GM19324 (cell line): Measurements from ENCODE around the gene TEAD3.
"Not testable (repeated sequence)": the region's sequence is repeated elsewhere in the genome, so short reads cannot be mapped to it uniquely, and the experiment has no call there.

Experiments used
- ATAC-seq: cut with Tn5 transposase; IDR thresholded peaks from one replicate; pipeline ENCODE4 v1.9.1; 2021; ENCODE audit warnings: mild to moderate bottlenecking, moderate library complexity; ENCODE audit not compliant: unreplicated experiment, low FRiP score

The TEAD3 gene

DNA sequence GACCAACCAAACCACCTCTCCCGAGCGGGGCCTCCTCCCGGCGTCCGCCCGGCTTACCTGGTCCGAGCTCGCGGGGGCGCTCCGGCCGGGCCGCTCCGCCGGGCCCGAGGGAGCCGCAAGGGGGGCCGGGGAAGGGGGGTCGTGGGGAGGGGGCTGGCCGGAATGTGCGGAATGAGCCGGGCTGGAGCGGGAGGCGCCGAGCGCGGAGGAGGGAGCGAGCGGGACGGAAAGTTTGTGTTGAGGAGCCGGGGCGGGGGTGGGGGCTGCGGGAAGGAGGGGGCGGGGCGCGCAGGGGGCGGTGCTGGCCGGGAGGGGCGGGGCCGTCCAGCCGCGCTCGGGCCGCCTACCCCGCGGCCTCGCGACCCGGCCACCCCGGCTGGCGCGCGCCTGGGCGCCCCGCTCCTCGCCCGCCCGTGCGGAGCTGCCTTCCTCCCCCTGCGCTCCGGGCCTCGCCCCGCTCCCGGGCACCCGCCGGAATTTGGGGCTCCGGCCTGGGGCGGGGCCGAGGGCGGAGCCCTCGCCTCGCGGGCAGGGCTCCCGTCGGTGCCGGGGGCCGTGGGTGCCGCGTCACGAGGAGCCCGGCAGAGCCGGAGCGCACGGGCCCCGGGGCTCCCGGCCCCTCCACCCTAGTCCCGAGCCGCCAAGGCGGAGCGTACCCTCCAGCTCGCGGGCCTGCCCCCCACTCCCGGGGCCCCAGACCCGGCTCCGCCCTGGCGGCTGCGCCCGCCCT lies at the start of gene TEAD3:
TSS of gene TEAD3 (minus strand) at position 239 of the 730 bp plus-strand sequence.
- peak; percentile 33 for ATAC-seq

DNA sequence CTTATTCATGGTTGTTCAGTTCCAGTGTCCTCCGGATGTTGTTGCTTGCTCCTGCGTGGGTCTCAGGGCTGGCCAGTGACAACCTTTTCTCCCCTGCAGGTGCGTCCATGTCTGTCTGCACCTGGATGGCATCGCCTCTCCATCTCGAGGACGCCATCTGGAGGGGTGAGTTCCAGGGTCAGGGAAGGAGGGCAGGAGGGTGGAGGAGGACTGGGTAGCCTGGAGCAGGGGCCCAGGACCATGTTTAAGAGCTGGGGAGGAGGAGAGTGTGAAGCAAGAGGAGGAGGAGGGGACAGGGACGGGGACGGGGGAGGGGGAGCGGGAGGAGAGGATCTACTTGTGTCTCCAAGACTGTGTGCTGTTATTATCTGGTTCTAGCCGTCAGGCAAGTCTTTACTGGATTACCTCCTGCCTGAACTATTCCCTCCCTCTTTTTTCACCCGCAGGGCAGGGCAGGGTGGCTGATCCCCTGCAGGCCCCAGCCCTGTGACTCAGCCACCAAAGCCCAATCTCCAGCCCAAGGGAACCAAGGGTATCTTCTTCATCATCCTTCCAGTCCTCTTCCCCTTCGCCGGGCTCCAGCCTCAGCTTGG lies 48.0 kb upstream of the TEAD3 start:
- no peak for ATAC-seq

DNA sequence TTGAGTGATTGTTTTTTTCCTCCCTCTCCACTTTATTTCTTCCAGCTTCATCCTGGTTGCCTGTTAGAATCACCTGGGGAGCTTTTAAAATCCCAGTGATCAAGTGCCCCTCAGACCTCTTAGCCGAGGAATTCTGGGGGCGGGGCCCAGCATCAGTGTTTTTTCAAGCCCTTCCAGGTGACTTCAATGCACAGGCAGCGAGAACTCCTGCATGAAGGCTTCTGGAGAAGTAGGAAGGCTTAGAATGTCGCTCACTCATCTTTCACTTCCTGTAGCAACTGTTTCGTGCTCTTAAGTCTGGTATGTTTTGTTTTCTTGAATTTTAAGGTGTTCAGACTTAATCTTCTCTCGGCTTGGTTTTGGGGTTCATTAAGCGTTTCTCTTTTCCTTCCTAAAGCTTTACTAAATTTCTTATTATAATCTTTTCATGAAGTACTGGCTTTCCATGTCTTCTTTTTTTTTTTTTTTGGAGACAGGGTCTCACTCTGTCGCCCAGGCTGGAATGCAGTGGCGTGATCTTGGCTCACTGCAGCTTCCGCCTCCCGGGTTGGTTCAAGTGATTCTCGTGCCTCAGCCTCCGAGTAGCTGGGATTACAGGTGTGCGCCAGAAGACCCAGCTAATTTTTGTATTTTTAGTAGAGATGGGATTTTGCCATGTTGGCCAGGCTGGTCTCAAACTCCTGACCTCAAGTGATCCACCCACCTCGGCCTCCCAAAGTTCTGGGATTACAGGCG lies 46.7 kb upstream of the TEAD3 start:
- ATAC-seq = no peak

DNA sequence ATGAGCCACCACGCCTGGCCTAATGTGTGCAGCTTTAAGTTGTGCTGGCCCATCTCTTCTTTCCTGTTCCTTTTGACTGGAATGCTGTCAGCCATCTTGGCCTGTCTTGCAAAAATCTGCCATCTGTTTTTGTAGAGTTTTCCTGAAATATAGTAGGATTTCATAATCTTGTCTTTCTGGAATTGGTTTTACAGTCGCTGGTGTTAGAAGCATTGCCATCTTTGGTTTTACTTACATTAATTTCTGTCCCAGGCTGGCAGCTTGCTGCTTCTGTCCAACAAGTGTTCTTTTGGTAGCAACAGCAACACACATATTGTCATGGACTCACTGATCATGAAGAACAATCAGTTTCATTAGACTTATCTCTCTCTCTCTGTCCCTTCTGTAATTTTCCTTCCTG lies 45.0 kb upstream of the TEAD3 start:
- no peak for ATAC-seq

DNA sequence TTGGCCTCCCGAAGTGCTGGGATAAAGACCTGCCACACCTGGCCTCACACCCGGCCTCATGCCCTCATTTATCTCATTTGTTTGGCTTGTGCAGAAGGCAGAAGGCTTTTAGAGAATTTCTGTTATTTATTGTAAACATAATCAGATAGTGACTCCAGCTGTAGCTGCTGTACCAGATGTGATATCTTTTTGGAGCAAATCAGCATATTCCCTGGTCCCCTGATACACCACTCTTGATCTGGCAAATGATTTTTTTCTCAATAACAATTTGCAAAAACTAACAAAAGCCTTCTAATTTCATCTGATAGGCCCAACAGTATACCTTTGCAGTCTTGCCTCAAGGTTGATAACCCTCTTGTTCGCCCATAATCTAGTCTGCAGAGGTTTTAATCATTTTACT lies 42.3 kb upstream of the TEAD3 start:
- ATAC-seq = no peak

DNA sequence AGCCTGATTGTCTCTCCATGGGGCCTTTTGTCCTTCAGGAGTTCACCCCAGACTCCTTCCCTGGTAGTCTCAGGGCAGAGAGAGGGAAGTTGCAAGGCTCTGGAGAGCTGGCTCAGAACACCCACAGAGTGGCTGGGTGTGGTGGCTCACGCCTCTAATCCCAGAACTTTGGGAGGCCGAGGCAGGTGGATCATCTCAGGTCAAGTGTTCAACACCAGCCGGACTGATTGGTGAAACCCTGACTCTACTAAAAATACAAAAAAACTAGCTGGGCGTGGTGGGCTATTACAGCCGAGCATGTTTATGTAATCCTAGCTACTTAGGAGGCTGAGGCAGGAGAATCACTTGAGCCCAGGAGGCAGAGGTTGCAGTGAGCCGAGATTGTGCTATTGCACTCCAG lies 39.0 kb upstream of the TEAD3 start:
- not testable (repeated sequence) for ATAC-seq

DNA sequence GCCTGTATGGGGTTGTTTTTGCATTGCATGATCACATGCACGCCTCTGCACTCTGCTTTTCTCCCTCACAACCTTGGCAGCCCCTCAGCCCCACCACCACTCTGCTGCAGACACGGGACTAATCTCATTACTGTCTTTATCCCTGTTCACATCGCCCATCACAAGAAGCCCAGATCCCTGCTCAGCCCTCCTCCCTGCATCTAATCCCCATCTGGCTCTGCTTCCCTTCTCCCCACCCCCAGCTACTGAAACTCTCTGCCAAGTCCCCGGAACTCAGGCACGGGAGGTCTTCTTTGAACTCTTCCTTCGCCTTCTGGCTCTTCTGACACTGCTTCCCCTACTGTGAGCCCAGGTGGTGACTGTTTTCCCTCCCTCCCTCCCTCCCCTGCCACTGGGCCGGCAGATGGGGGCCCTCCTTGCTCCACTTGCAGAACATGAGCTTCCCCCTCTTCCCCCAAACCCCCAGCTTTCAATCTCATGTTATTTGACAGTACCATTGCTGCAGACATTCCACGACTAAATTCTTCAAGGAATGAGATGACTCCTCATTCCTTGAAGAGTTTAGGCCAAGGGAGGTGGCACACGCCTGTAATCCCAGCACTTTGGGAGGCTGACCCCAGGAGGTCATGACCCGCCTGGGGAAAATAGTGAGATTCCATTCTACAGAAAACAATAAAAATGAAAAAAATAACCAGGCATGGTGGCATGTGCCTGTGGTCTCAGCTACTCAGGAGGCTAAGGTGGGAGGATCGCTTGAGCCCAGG lies 37.7 kb upstream of the TEAD3 start:
- no peak for ATAC-seq

DNA sequence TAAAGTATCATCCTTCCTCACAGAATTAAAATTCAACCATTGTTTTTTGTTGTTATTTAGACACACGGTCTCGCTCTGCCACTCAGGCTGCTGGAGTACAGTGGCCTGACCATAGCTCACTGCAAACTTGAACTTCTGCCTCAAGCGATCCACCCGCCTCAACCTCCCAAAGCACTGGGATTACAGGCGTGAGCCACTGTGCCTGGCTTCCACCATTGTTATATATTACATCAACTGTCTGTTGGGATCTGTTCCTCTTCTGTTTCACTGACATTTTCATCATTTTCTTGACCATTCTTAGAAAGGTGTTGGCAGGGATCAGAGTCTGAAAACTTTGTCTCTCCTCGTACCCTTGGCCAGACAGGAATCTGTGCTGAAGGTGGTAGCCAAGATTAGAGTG lies 37.1 kb upstream of the TEAD3 start:
- no peak for ATAC-seq

DNA sequence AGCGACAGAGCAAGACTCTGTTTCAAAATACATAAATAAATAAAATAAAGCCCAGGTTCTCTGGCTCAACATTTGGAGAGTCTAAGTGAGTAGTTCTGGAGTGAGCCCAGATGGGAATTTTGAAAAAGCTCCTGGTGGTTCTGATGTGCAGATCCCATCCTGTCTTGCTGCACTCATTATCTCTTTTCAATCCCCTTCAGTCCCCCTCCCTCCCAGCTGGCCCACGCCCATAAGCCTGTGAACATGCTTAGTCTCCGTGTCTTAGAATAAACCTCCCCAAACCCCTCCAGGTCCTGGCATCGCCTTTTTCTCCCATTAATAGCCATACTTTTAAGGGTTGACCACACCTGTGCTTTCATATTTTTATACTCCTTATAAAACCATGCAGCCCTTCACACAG lies 35.2 kb upstream of the TEAD3 start:
- ATAC-seq = no peak

DNA sequence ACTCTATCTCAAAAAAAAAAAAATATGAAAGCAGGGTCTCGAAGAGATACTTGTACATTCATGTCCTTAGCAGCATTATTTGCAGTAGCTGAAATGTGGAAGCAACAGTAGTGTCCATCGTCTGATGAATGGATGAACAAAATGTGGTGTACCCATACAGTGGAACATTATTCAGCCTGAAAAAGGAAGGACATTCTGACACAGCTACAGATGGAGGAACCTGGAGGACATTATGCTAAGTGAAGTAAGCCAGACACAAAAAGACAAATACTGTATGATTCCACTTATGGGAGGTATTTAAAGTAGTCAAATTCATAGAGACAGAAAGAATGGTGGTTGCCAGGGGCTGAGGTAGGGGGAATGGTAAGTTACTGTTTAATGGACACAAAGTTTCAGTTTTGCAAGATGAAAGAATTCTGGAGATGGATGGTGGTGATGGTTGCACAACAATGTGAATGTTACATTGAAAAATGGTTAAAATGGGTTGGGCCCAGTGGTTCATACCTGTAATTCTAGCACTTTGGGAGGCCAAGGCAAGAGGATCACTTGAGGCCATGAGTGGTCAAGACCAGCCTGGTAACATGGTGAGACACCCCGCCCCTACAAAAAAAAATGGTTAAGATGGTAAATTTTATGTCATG lies 27.6 kb upstream of the TEAD3 start:
- ATAC-seq = no peak

DNA sequence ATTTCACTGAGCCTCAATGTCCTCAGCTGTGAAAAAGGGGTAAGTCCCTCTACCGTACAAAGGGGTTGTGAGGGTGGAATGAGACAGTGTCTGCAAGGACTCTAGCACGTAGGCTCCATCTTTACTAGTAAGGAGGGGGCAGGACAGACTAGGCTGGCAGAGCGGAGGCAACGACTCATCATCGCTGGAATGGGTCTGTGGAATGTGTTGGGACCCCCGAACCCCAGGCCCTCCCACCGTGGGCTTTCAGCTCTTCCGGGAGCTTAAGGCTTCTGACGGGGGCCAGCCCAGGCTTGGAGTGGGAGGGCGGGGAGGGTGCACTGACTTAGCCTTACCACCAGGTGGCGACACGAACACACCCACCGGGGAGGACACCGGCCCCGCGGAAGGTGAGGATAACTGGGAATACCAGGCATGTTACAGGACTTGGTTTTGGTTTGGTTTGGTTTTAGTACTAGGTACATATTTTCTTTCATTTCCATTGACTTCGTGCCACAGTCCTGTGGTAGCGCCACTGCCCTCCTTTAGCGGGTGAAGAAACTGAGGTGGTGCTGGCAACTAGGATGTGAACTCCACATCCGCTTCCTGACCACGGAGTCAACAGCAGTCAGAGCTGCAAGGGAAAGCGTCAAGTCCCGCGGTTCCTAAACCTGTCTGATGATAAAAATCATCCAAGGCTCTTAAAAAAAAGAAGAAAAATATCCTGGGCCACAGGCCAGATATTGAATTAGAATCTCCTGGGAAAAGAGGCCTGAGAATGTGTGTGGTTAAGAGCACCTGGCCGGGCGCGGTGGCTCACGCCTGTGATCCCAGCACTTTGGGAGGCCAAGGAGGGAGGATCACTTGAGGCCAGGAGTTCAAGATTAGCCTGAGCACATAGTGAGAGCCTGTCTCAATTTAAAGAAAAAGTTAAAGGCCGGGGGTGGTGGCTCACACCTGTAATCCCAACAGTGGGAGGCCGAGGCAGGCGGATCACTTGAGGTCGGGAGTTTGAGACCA lies 26.1 kb upstream of the TEAD3 start:
- ATAC-seq = no peak

DNA sequence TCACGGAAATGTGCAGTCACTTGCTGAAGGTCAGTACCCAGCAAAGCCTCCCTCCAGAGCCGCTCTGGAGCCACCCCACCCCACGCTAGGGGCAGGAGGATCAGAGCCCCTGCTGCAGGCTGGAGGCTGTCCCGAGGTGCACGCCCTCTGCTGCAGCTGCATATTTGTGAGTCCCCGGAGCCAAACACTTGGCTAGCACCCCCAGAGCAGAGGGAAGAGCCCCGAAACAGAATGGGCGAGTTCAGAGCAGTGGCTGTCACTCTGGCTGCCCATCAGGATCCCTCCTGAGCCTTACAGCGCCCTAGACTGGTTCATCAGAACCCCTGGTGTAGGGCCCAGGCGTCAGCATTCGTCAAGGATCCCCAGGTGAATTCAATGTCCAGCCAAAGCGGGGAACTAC lies 25.3 kb upstream of the TEAD3 start:
- ATAC-seq = no peak

DNA sequence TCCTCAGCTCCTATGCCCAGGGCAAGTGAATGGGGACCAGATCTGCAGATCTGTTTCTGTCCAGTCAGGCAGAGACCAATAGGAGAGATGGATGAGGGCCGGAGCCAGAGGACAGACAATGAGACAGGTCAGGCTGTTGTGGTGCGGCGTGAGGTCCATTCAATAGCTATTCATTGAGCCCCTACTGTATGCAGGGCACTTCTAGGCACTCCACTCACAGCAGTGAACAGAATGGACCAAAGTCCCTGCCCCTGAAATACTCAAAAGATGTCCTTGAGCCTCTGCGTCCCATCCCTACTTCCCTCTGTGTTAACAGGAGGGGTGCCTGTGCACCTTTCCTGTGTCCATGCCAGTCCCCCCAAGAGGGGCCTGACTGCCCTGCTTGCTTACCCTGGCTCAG lies 24.4 kb upstream of the TEAD3 start:
- no peak for ATAC-seq

DNA sequence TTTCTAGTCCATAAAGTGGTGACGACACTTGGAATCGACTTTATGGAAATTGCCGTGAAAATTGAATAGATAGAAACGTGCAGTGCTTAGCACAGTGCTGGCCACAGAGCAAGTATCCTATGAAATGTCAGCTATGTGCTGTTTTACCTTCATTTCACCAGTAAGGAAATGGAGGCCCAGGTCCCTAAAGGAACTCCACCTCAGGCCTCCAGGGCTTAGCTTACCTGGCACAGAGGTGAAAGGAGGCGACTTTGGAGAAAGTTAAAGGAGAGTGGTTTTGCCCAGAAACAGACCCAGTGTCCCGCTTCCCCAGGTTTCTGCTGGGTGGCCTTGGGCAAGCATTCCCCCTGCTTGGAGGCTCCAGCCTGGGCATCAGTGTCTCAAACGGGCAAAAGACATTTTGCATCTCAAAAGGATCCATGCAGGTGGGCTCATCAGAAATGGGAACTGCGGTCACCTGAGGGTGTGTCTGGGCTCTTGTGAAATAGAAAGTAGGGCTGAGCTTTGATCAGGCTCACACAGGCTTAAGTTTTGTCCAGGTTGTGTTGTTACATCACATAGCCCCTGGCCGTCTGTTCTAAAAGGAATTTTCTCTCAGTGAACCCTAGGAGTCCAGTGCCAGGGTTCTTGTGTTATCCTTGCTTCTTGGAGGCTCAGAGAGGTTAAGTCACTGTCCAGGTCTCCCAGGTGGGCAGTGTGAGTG lies 22.6 kb upstream of the TEAD3 start:
- ATAC-seq = no peak

DNA sequence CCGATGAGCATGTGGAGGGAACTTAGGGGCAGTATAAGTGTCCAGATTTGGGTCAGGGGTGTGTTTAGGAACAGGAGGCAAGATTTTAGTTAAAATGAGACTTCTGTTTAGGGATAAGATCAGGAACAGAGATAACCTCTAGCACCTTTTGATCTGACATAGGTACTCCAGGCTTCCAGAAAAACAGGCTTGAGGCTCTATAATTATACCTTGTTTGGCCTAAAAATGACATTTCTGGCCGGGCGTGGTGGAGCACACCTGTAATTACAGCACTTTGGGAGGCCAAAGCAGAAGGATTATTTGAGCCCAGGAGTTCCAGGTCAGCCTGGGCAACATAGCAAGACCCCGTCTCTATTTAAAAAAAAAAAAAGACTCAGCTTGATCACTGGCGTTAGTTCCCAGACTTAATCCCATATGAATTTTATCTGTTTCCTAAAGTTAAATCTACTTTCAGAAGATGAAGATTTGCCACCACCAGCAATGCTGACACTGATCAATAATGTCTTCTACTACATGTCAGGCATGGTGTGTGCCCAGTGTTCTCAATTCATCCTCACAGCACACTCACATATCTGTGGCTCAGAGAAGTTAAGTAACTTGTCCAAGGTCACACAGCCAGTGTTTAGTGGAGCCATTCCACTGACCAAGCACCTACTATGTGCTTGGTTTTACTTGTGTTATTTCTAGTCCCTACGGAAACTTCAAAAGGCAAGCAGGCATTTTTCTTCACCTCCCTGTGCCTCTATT lies 21.9 kb upstream of the TEAD3 start:
- ATAC-seq = no peak

DNA sequence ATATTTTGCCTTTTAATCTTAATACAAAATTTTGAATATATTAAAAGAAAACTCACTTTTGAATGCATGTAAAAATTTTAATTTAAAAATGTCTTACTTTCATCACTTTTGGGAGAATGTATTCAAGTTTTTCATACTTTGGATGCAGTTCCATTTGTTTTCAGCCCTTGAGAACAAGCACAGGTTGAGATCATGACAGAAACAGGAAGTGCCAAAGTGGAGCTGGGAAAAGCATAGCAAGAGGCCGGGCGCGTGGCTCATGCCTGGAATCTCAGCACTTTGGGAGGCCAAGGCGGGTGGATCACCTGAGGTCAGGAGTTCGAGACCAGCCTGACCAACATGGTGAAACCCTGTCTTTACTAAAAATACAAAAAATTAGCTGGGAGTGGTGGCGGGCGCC lies 21.1 kb upstream of the TEAD3 start:
- ATAC-seq = not testable (repeated sequence)

DNA sequence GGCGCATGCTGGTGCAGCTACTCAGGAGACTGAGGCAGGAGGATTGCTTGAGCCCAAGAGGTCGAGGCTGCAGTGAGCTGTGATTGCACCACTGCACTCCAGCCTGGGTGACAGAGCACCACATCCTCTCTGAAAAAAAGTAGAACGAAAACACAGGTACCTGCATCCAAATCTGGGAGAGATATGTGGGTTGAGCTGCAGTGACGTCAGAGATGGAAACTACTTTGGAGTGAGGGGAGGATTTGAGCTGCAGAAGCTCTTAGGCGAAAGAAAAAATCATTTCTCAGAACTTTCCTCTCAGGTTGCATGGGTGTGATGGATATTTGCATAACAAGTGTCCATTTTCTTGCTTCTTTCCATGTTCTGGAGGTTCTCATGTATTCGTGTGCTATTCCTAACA lies 19.8 kb upstream of the TEAD3 start:
- no peak for ATAC-seq

DNA sequence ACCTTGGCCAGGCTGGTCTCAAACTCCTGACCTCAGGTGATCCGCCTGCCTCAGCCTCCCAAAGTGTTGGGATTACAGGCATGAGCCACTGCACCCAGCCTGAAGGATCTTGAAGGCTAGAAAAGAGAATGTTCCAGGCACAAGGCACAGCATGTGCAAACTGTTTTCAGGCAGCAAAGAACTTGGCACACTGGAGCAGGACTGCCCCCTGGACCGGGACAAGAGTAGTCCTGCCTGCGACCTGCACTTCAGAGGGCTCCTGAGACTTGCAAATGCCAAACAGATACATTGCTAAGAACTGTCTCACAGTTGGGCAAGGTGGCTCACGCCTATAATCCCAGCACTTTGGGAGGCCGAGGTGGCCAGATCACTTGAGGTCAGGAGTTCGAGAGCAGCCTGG lies 19.1 kb upstream of the TEAD3 start:
- not testable (repeated sequence) for ATAC-seq
